GM10248 (cell line): ENCODE results near the gene SNF8.

Source experiments
- CTCF ChIA-PET: fragments of 300-600 bp; sonication (Branson Sonifier 250); formaldehyde crosslinking; extraction: SDS; loops from one replicate; lab custom pipeline; 2021; ENCODE audit warnings: antibody characterized with exemption; lab: Yijun Ruan, JAX
- POLR2A ChIA-PET: fragments of 350-650 bp; sonication (Branson Sonifier 250); formaldehyde crosslinking; extraction: SDS; loops from one replicate; lab custom pipeline; 2020; ENCODE audit warnings: antibody characterized with exemption; lab: Yijun Ruan, JAX
- DNase-seq: peaks from one replicate; pipeline ENCODE4 v3.0.0; 2012; ENCODE audit errors: extremely low spot score
- TF ChIP-seq, protein P1 (sequence below): IDR thresholded peaks from 2 replicates; pipeline ENCODE4 v1.5.1; 2012; ENCODE audit warnings: mild to moderate bottlenecking, low read depth; ENCODE audit errors: extremely low read depth, missing control alignments, control extremely low read depth

The SNF8 gene

GRCh38 chr17:48894886-48895285 lies 49.8 kb downstream of the SNF8 start:
- ChIA-PET CTCF (interaction anchor here (1.2 to 4.8 kb wide), 5 partner anchors 11 to 138 kb away, joined by 3 to 43 read pairs (median 10); partner anchors contain the start of gene UBE2Z), POLR2A (no interaction called here)
- DNase-seq, result no peak
- TF ChIP-seq, protein P1, sequence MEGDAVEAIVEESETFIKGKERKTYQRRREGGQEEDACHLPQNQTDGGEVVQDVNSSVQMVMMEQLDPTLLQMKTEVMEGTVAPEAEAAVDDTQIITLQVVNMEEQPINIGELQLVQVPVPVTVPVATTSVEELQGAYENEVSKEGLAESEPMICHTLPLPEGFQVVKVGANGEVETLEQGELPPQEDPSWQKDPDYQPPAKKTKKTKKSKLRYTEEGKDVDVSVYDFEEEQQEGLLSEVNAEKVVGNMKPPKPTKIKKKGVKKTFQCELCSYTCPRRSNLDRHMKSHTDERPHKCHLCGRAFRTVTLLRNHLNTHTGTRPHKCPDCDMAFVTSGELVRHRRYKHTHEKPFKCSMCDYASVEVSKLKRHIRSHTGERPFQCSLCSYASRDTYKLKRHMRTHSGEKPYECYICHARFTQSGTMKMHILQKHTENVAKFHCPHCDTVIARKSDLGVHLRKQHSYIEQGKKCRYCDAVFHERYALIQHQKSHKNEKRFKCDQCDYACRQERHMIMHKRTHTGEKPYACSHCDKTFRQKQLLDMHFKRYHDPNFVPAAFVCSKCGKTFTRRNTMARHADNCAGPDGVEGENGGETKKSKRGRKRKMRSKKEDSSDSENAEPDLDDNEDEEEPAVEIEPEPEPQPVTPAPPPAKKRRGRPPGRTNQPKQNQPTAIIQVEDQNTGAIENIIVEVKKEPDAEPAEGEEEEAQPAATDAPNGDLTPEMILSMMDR, result no peak

DNA sequence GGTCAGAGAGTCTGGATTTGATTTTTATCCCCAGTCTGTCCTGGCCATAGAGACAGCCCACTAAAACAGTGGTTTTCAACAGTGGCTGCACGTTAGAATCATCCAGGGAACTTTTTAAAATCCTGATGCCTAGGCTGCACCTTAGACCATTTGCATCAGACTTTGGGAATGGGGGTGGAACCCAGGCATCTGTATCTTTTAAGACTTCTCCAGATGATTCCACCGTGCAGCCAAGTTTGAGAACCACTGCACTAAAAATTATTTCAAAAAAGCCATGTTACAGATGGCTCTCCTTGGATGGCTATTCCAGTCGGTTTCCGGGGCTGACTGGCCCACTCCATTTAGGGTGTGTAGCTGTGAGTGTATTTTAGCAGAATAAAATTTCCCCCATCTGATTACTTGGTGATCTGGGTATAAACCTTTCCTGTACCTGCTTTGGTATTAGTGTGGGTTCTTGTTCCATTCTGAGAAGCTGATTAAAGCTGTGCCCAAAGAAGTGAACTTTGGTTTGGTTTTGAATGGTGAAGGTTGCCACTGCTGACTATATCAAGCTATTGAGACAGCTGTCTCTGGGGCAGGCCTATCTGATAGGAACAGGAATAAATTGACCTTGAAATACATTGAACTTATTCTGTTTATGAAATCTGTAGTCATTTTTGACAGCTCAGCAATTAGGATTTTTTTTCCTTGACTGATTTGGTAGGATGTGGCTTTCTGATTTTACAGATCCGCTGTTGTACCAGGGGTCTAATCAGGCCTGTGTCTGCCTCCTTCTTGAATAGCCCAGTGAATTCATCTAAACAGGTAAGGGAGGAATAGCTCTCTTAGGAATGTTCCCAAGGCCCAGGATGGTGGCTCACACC lies 50.8 kb downstream of the SNF8 start:
- ChIA-PET POLR2A (interaction anchor here (0.5 to 1.4 kb wide), 2 partner anchors 15 to 751 kb away, joined by 7 to 8 read pairs; partner anchors contain the start of gene UBE2Z), CTCF (interaction anchor here (0.8 to 7.8 kb wide), 13 partner anchors 9 to 216 kb away, joined by 3 to 48 read pairs (median 5); partner anchors contain the start of gene UBE2Z)
- no peak for DNase-seq
- TF ChIP-seq, protein P1, result no peak

DNA sequence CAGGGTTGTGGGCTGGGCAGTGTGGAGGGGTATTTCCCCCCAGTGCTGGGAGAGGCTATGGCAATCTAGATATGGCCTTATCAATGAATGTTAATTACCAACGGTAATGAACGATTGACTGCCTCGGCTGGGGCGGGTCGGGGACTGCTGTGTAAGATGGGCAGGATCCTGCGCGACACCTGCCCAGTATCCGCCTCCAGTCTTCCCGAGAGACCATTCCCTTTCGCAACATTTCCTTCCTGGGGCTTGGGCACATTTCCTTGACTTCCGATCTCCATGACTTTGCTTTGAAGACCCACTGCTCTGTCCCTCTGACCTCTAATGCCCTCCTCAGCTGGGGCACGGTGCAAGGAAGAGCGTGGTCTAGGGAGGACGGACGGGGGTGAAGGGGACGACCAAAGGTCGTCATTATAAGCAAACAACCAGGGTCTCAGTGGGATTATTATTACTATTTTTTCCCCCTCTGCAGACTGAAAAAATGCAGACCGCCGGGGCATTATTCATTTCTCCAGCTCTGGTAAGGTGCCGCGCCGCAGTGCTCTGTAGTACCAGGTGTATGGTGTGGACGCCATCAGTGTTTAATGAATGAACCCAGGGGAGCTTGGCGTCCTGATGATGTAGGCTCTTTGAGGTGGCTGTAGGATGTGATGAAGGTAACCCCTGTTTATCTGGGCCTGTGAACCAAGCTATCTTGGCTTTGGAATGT lies 51.5 kb downstream of the SNF8 start:
- ChIA-PET POLR2A (interaction anchor here (0.5 to 1.4 kb wide), 8 partner anchors 8 to 750 kb away, joined by 3 to 8 read pairs (median 4); partner anchors contain the start of genes SNF8 and UBE2Z), CTCF (interaction anchor here (0.9 to 7.8 kb wide), 12 partner anchors 10 to 215 kb away, joined by 3 to 48 read pairs (median 6); partner anchors contain the start of gene UBE2Z)
- no peak for DNase-seq
- TF ChIP-seq, protein P1, result no peak

GRCh38 chr17:48890086-48890485 lies 54.6 kb downstream of the SNF8 start:
- POLR2A ChIA-PET, result no interaction called here
- CTCF ChIA-PET, result interaction anchor here (1.0 to 19.9 kb wide), 3 partner anchors 11 to 211 kb away, joined by 3 to 770 read pairs (median 48); partner anchors contain the start of gene TTLL6
- DNase-seq, result no peak
- TF ChIP-seq, protein P1, result no peak

- ChIA-PET CTCF (interaction anchor here (1.8 to 19.9 kb wide), 8 partner anchors 10 to 211 kb away, joined by 4 to 770 read pairs (median 44); partner anchors contain the start of genes ATP5MC1, HOXB13, PRAC1 and PRAC2), POLR2A (no interaction called here)
- TF ChIP-seq, protein P1, result no peak
- no peak for DNase-seq
Observed at GRCh38 chr17:48883171-48883570, 61.5 kb downstream of the SNF8 start.

- no peak for DNase-seq
- CTCF ChIA-PET, result interaction anchor here (1.9 to 19.9 kb wide), 6 partner anchors 11 to 210 kb away, joined by 5 to 770 read pairs (median 76); partner anchors contain the start of genes ATP5MC1, HOXB13, PRAC1 and PRAC2
- TF ChIP-seq, protein P1, result no peak
- POLR2A ChIA-PET, result no interaction called here
Observed at GRCh38 chr17:48882272-48882671, 62.4 kb downstream of the SNF8 start.
